Urinary bladder (tissue), 4 donors: ENCODE data around the gene GALR2. TPM values are rescaled to one million over a fixed set of nuclear protein-coding genes. Genes with fewer than 3 reads are reported as not detected.

Experiments
- DNase-seq: peaks from one replicate; pipeline ENCODE4 v3.0.0-alpha.2; 2015; ENCODE audit errors: extremely low spot score
- H3K27ac ChIP-seq: one replicate; pipeline ENCODE4 v1.5.1; 2013; ENCODE audit warnings: low read depth, mild to moderate bottlenecking, moderate library complexity
- H3K36me3 ChIP-seq: one replicate; pipeline ENCODE4 v1.6.1; 2013; ENCODE audit warnings: mild to moderate bottlenecking, moderate library complexity; ENCODE audit not compliant: insufficient read depth
- H3K4me1 ChIP-seq: one replicate; pipeline ENCODE4 v1.6.1; 2013; ENCODE audit warnings: mild to moderate bottlenecking, moderate library complexity; ENCODE audit not compliant: insufficient read depth
- H3K4me3 ChIP-seq: one replicate; pipeline ENCODE4 v1.5.1; 2013; ENCODE audit warnings: low read depth, low read length
- WGBS: extraction: QIAGEN DNeasy Blood & Tissue Kit; methylation state at CpG from one replicate; pipeline ENCODE4 v1.1.7; 2013; 5-methylcytosine and 5-hydroxymethylcytosine counted together
- polyA plus RNA-seq: library from polyadenylated mRNA; stranded (reverse); fragments of 200-250 nt; gene quantifications from one replicate; pipeline ENCODE4 v1.2.3, GENCODE V29; 2013
- total RNA-seq: library from RNA; depleted of rRNA; stranded (reverse); fragments of >200 nt; gene quantifications from one replicate; pipeline ENCODE4 v1.2.3, GENCODE V29; 2014
- donor health status: healthy with polysubstance abuse.
- donor health status: healthy.

GALR2 gene
- total and polyA plus RNA-seq, 2 donors = 0.09 TPM; not detected in 1

DNA sequence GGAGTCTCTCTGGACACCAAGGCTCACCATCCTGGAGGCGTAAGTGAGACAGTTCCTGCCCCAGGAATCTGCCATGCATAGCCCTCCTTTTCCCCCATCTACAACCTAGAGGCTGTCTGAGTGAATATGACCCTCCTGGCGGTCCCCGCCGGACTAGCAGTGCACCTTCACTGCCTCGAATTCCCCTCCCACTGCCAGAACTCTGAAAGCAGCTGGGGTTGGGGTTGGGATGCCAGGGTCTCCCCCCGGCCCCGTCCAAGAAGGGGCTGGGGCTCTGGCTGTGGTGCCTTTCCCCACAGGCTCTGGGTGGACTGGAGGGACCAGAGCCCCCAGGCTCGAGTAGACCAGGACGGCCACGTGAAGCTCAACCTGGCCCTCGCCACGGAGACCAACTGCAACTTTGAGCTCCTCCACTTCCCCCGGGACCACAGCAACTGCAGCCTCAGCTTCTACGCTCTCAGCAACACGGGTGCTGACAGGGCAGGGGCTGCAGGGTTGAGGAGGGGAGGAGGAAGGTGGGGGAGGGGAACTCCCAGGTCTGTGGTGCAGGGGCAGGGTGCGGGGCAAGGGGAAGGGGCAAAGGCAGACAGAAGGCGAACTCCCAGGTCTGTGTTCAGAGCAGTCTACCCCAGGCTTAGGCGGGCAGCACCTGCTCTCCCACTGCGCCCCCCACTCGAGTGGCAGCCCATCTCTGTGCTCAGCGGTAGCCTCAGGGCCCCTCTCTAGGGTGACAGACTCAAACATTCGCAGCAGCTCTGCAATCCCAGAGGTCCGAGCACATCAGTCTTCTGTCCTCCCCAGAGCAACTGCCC is 5.6 kb downstream of the GALR2 start:
- no peaks in the 10 kb centered on the region for H3K4me1 ChIP-seq
- H3K36me3 ChIP-seq = peaks cover 1% of the 10 kb centered on the region
- no peak for DNase-seq
- no peak overlapping the region for H3K27ac ChIP-seq
- H3K4me3 ChIP-seq = no peak overlapping the region
- 3% methylated on average over 23 of the region's 23 CpGs for WGBS

DNA sequence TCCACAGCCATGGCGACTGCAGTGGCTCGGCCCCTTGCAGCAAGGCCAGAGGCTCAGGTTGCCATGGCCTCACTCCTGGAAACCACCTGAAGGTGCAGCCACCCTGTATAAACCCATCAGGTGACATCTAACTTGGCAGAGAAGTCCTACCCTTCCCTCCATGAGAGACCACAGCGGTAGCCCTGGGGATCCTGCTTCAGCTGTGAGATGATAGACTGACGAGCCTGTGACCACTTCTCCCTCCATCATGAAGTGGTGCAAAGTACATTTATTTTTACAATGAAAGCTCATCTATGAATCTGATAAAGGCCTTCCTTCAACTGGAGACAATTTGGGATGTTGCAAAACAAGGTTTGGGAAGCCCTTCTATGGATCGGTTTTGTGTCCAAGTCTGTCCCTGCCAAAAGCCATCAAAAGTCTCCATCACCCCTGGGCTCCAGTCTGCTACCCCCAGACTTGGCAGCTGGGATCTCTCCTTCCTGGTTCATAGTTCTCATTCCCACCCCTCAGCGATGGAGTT is 6.2 kb downstream of the GALR2 start:
- 33% methylated on average over 6 of the region's 6 CpGs for WGBS
- DNase-seq = no peak
- H3K36me3 ChIP-seq = peaks cover 4% of the 10 kb centered on the region
- H3K27ac ChIP-seq = no peak overlapping the region
- H3K4me3 ChIP-seq = no peak overlapping the region
- no peaks in the 10 kb centered on the region for H3K4me1 ChIP-seq

DNA sequence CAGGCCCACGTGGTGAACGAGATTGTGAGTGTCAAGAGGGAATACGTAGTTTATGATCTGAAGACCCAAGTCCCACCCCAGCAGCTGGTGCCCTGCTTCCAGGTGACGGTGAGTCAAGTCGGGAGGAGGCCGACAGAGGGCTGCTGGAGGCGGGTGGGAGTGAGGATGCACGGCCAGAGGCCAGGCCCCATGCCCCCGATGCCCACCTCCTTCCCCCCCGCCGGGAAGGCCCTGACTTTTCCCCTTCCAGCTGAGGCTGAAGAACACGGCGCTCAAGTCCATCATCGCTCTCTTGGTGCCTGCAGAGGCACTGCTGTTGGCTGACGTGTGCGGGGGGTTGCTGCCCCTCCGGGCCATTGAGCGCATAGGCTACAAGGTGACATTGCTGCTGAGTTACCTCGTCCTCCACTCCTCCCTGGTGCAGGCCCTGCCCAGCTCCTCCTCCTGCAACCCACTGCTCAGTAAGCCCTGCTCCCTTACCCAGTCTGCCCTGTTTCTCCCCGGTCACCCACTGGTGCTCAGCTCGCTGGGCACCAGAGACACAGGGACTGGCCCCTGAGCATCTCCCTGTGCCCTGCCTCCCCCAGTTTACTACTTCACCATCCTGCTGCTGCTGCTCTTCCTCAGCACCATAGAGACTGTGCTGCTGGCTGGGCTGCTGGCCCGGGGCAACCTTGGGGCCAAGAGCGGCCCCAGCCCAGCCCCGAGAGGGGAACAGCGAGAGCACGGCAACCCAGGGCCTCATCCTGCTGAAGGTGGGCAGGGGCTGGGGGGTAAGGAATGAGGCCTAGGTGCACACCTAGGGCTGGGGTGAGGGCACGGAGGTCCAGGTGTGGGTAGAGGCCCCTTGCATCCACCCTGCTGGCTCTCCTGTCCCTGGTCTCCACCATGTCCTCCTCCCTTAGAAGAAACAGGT is 7.0 kb downstream of the GALR2 start:
- H3K36me3 ChIP-seq = peaks cover 4% of the 10 kb centered on the region
- WGBS = 68% methylated on average over 27 of the region's 27 CpGs
- no peak overlapping the region for H3K4me3 ChIP-seq
- no peaks in the 10 kb centered on the region for H3K4me1 ChIP-seq
- H3K27ac ChIP-seq = no peak overlapping the region
- no peak for DNase-seq

DNA sequence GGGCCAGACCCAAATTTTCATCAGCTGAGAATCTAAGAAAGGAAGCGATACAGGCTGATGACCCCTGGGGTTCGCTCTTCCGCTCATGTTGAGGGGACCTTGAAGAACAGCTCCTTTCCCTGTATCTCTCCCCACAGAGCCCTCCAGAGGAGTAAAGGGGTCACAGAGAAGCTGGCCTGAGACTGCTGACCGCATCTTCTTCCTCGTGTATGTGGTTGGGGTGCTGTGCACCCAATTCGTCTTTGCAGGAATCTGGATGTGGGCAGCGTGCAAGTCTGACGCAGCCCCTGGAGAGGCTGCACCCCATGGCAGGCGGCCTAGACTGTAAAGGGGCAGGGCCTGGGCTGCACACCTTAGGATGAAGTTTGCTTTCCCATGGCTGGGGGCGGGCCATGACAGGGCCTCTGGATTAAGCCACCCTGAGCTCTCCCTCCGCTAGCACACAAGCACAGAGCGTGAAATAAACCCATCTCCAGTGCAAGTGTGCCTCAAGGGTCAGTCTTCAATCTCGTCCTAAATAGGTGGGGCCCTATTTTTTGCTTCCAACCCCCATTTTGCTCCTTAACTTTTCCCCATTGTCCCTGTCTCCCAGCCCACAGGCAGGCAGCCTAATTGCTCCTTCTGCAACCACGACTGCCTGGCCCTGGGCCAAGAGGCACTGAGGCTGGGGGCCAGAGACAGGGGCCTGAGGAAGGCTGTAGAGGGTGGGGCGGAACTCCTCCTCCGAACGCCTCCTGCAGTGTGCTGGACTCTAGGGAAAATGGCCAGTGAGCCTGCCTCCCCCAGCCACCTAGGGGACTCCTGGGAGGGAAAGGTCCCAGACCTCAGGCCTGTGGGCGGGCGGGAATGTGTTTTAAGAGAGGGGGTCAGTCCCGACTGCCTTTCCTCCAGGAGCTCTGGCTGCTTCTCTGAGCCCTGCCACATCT is 8.0 kb downstream of the GALR2 start:
- Histone ChIP-seq H3K4me1 (no peaks in the 10 kb centered on the region), H3K27ac (no peak overlapping the region), H3K36me3 (peaks cover 4% of the 10 kb centered on the region), H3K4me3 (no peak overlapping the region)
- WGBS = 77% methylated on average over 20 of the region's 20 CpGs
- no peak for DNase-seq

DNA sequence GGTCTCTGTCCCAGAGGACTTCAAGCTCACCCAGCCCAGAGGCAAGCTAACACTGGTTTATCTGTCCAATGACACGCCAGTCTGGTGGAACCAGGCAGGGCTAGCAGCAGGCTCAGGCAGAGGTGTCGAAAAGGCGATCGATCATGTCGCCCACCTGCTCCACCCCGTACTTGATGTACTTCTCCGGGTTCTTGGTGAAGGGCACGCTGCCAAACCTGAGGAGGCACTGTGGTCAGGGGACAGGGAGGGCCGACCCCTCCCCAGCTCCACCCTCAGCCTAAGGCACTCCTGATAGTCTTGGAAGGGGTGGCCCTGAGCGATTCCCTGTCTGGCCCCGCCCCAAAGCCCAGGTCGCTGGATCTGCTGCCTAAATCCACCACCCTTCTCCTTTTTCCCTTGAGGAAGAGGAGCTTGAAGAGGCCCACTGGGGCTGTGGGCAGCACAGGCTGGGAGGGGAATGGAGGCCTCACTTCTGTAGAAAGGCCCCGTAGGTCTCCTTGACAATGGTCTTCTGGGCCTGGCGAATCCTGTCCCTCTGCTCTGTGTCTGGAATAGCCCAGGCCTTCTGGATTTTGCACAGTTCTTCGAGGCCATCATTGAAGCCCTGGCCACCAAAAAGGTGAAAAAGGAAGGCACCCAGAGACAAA is 9.1 kb downstream of the GALR2 start:
- H3K4me1 ChIP-seq = no peaks in the 10 kb centered on the region
- 83% methylated on average over 15 of the region's 15 CpGs for WGBS
- H3K27ac ChIP-seq = no peak overlapping the region
- H3K36me3 ChIP-seq = peaks cover 4% of the 10 kb centered on the region
- DNase-seq = no peak
- no peak overlapping the region for H3K4me3 ChIP-seq

DNA sequence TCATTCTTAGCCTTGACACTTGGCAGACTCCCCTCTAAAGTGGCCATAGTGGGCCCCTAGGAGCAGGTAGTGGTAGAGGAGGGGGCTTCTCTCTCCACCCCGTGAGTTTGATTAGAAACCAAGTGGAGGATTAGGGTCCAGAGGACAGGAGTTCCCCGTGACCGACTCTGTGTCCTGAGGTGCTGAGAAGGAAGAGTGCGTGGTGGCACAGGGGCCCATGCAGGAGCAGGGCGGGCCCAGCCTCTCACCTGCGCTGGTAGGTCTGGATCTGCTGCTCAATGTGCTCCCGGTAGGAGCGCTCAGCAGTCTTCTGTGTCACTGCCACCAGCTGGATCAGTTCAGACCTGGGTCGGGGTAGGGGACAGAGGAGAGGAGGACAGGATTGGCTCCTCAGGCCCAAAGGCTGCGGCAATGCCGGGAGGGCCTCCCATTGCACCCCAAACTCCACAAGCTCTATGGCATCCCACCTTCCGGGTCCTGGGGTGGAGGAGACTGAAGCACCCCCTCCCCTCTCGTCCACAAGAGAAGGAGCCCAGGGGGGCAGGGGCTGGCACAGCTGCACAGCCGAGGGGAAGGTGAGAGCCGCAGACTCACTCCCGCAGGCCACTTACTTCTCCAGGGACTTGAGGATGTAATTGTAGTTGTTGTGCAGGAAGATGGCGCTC is 10.6 kb downstream of the GALR2 start:
- Histone ChIP-seq H3K4me3 (no peak overlapping the region), H3K27ac (no peak overlapping the region), H3K4me1 (no peaks in the 10 kb centered on the region), H3K36me3 (peaks cover 6% of the 10 kb centered on the region)
- 80% methylated on average over 17 of the region's 17 CpGs for WGBS
- DNase-seq = no peak

DNA sequence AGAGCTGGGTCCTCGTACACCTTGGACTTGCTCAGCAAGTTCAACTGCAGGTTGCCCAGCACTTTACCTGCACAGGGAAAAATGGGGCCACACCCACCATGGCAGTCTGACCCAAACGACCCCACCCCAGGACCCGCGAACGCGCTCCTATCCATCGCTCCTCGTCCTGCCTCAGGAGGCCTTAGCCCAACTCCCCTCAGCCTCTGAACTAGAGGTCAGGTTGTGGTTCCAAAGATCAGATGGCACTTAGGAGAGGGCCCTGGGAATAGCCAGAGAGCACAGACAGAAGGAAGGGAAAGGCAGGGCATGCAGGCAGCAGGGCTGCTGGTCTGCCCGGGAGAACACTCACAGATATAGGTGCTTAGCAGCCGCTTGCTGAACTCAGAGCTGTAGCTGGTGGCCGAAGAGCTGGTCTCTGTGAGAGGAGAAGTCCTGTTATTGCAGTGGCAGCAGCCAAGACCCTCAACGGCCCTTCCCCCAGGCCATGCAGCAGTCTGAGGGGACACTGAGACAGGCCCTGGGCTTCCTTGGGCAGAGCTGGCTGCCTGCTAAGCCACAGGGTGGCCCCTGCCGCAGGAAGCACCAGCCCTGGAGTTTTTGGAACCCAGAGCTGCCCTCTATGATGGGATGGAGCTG is 11.3 kb downstream of the GALR2 start:
- Histone ChIP-seq H3K27ac (no peak overlapping the region), H3K4me3 (no peak overlapping the region), H3K36me3 (peaks cover 6% of the 10 kb centered on the region), H3K4me1 (no peaks in the 10 kb centered on the region)
- 92% methylated on average over 13 of the region's 13 CpGs for WGBS
- DNase-seq = no peak

DNA sequence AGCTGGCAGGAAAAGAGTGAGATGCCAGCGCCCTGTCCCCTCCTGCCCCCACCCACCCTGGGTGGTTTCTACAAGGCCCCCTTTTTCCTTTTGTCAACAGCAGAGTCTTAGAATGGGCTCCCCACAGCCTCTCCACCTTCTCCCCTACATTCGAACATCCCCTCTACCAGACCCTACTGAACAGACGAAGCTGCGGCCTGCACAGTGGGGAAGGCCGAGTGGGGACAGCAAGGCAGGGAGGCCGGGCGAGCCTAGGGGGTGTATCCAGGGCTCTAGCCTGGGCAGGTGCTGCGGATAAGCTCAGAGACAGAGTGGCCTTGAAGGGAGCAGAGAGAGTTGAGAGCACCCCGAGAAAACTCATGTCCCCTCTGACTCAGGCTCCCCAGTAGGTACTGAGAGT is 11.8 kb downstream of the GALR2 start:
- no peak for DNase-seq
- Histone ChIP-seq H3K4me1 (no peaks in the 10 kb centered on the region), H3K36me3 (peaks cover 6% of the 10 kb centered on the region), H3K4me3 (no peak overlapping the region), H3K27ac (no peak overlapping the region)
- WGBS = 97% methylated on average over 9 of the region's 9 CpGs

DNA sequence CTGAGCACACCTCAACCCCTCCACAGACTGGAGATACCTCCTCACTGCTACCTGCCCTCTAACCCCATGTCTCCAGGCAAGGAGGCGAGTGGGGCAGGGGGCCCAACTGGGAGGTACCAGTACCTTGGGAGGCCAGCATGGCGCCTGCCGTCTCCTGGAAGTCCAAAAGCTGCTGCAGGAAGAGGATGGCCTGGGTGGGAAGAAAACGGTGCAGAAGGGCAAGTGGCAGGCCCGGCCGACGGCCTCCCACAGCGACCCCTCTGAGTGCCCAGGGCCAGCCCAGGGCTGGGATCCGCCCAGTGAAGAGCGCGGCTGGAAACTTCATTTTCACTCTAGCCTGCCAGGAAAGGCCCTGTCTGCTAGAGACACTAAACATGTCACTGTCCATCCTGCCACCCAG is 12.9 kb downstream of the GALR2 start:
- WGBS = 92% methylated on average over 11 of the region's 11 CpGs
- H3K4me3 ChIP-seq = no peak overlapping the region
- H3K36me3 ChIP-seq = peaks cover 6% of the 10 kb centered on the region
- H3K27ac ChIP-seq = no peak overlapping the region
- no peaks in the 10 kb centered on the region for H3K4me1 ChIP-seq
- DNase-seq = no peak

DNA sequence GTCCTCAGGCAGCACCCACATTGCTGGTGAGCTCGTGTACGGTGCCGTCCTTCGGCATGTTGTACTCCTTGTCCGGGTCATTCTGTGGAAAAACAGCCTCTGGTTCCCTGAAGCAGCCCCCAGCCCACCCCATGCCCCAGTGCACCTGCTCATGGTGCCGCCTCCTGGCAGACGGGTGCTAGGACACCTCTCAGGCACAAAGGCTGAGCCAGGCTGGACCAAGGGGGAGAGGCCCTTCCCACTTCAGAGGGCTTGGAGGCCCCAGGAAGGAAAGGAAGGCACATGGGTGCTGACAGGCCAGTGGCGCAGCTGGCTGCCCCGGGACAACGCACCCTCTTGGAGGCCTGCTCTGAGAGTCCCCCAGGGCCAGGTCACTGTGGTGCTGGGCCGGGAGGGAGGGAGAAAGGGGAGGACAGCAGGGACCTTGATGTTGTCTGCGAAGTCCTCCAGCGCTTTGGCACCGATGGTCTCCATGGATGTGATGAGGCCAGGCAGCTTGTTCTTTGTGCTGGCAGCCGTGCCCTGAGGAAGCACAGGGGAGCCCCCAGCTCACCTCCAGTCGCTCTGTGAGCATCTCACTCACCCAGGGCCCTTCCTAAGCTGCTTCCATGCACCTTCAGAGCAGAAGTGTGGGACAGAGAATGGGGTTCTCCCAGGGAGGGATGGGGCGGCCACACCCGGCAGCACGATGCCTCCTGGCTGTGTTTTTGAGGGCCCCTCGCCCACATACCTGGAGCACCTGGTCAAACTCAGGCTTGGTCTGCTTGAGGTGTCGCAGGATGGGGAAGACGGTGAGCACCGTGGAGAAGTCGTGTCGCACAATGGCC is 13.7 kb downstream of the GALR2 start:
- no peak overlapping the region for H3K4me3 ChIP-seq
- H3K4me1 ChIP-seq = no peaks in the 10 kb centered on the region
- 86% methylated on average over 25 of the region's 25 CpGs for whole genome bisulfite sequencing
- H3K27ac ChIP-seq = no peak overlapping the region
- H3K36me3 ChIP-seq = peaks cover 6% of the 10 kb centered on the region
- no peak for DNase-seq

DNA sequence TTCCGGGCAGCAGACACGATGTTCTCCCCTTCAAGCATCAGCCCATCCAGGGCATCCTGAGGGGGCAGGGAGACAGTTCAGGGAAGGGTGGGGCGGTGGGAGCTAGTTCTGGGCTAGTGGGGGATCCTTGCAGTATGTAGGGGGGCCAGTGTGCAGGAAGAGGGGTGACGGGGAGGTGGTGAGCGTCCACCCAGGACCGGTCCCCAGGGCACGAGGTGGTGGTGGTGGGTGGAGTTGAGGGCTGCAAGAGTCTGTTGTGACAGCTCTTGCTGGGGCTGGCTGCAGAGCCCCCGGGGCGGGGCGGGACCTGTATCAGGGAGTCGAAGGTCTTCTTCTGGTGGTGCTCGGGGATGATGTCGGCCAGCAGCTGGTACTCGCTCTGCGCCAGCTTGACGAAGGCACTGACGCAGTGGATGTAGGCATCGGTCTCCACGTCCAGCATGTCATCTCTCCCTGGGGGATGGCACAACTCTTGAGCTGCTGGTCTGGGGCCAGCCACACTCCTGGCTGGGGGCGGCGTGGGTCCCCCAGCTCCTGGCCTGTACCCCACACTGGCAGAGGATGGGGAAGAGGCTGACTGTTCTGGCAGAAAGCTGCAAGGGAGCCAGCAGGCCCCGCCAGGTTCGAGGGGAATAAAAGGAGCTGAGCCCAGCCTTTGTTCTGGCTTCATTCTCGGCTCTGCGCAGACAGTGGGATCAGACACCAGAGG is 14.4 kb downstream of the GALR2 start:
- Histone ChIP-seq H3K36me3 (peaks cover 6% of the 10 kb centered on the region), H3K27ac (no peak overlapping the region), H3K4me3 (no peak overlapping the region), H3K4me1 (no peaks in the 10 kb centered on the region)
- 93% methylated on average over 25 of the region's 25 CpGs for WGBS
- no peak for DNase-seq
